Measurements from ENCODE around the gene MOCS3.

Gene MOCS3, protein sequence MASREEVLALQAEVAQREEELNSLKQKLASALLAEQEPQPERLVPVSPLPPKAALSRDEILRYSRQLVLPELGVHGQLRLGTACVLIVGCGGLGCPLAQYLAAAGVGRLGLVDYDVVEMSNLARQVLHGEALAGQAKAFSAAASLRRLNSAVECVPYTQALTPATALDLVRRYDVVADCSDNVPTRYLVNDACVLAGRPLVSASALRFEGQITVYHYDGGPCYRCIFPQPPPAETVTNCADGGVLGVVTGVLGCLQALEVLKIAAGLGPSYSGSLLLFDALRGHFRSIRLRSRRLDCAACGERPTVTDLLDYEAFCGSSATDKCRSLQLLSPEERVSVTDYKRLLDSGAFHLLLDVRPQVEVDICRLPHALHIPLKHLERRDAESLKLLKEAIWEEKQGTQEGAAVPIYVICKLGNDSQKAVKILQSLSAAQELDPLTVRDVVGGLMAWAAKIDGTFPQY

DNA sequence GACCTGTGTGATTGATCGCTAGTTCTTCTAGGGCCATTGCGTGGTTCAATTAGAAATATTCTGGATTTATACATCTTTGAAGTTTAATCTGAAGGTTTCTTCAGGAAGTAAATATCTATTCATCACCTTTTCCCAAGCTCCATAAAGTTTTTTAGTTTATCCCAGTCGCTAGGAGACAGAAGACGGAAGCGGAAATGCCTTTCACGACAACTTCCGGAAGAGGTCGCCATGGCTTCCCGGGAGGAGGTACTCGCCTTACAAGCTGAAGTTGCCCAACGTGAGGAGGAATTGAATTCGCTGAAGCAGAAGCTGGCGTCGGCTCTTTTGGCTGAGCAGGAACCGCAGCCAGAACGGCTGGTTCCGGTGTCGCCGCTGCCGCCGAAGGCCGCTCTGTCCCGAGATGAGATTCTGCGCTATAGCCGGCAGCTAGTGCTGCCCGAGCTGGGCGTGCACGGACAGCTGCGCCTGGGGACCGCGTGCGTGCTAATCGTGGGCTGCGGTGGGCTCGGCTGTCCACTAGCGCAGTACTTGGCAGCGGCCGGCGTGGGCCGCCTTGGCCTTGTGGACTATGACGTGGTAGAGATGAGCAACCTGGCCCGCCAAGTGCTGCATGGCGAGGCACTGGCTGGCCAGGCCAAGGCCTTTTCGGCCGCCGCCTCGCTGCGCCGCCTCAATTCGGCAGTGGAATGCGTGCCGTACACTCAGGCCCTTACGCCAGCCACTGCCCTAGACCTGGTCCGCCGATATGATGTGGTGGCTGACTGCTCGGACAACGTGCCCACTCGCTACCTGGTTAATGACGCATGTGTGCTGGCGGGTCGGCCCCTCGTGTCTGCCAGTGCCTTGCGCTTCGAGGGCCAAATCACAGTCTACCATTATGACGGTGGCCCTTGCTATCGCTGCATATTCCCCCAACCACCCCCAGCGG is at the start of gene MOCS3:
TSS of gene MOCS3 (plus strand) at position 204 of the 928 bp plus-strand sequence. CDS start at position 229, 25 bp downstream.
- peak; percentile 56 for DNase-seq (ENCODE audit: low read depth, low spot score)

DNA sequence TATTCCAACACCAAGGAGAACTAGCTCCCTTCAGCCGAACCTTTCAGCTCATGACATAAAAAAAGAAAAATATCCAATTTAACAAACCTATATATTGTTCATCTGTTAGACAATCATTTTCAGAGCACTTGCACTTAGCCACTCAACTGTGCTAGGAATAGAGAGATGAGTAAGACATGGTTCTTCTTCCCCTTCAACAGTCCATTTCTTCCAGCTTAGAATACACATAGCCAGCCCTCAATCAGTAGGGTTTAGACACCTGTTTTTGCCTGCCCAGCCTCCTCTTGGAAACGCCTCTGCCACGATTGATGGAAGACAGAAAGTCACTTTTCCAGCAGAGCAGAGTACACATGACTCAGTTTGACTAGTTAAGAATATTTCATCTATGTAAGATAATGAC is 49.2 kb upstream of the MOCS3 start:
- DNase-seq (ENCODE audit: low read depth, low spot score), result no peak

DNA sequence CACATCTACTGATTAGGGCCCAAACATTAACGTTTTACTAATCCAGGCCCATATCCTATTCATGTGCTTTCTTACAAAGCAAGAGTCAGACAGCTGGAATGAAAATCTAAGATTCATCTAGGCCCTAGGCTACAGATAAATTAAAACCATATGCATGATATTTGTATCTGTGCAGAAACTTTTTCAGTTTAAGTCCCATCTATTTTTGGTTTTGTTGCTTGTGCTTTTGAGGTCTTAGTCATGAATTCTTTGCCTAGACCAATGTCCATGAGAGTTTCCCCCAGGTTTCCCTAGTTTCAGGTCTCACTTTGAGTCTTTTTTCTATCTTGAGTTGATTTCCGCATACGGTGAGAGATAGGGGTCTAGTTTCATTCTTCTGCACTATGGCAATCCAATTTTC is 47.6 kb upstream of the MOCS3 start:
- DNase-seq (ENCODE audit: low read depth, low spot score), result no peak

DNA sequence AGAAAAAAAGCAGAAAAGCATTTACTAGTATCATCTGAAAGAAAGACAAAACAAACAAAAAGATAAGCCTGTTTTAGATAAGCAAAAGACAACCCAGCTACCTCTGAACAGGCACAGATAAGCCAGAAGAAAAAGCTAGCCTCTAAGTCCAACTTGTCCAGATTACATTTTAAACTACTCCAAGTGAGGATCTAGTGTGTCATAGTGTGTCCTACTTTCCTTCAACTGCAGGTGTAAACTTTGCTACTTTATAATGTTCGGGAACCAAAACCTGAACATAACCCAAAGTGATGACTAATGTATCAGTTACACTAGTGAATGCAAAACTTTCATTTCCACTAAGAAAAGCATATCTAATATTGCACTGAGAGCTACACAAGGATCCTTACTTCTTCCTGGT is 46.9 kb upstream of the MOCS3 start:
- DNase-seq (ENCODE audit: low read depth, low spot score), result no peak

DNA sequence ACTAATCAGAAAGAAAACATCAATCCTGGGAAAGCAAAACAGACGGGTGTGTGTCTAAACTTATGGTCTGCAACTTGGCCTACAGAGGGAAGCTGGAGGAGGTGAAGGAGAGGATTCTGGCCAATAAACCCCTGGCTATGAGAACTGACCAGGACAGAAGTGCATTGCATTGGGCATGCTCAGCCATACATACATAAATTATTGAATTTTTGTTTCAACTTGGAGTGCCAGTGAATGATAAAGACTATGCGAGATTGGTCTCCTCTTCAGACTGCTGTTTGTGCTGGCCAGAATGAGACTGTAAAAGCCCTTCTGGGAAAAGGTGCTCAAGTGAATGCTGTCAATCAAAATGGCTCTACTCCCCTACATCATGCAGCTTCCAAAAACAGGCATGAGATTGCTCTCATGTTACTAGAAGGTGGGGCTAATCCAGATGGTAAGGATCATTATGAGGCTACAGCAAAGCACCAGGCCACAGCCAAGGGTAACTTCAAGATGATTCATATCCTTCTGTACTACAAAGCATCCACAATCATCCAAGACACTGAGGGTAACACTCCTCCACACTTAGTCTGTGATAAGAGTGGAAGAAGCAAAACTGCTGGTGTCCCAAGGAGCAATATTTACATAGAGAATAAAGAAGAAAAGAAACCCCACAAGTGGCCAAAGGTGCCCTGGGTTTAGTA is 44.8 kb upstream of the MOCS3 start:
- no peak for DNase-seq (ENCODE audit: low read depth, low spot score)

DNA sequence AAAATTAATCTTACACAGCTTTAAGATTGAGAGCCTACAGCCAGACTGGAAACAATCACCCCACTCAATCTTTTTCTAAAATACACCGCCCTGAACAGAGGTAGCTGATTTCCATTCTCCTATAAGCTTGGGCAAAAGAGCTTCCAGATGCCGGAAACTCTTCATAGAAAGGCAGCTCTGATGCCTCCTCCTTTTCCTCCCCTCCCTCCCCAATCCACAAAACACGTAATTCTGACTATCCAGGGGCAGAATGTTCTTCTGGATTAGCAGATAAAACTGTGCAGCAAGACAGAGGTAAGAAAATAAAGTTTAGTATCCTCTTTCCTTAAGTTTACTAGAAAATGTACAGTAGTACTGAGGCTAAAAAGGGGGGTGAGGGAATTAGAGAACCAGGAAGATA is 43.2 kb upstream of the MOCS3 start:
- DNase-seq (ENCODE audit: low read depth, low spot score), result no peak

DNA sequence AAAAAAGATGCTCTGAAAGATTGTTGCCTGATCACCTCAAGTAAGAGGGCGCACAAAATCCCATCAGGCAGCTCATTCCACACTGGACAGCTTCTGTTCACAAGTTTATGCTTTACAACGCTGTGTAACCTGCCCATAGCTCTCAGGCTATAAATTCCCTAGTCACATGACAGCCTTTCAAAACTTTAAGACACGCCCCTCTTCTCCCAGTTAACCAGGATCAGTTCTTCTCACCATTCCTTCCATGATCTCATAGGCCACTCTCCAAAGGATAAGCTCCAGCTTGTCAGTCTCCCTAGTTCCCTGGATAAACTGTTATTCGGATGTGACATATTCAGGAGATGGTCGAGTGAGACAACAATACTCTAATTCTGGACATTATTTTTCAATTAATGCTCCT is 42.4 kb upstream of the MOCS3 start:
- no peak for DNase-seq (ENCODE audit: low read depth, low spot score)

DNA sequence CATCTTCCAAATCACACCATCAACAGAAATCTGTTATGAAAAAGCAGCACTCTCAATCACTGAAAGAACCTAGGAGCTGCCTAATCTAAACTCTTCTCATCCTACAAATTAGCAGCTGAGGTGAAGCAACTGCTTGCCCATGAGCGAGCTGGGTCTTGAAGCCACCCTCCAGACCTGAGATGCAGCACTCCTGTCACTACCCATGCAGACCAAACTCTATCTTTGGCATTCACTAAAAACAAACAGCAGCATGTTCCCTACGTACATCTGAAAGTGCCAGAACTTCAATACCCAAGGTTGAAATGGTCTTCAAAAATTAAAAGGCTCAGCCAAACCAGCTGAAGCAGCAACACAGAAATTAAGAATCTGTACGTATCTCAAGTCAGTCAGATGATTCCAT is 41.7 kb upstream of the MOCS3 start:
- DNase-seq (ENCODE audit: low read depth, low spot score), result no peak

DNA sequence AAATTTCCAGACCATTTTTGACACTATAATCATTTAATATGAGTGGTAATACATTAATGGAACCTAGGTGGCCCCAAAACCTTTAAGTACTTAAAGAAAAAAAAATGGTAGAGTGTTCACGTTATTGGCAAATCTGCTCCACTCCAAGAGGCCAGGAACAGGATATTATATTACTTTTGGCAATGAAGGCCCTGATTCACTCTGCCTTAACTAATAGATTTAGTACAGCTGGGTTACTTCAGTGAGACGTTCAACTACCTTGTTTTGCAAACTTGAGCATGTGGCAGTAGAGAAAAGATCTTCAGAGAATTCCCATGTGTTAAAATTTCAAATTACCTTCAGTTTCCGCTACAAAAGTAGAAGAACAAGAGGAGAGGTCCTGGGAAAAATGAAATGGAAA is 40.2 kb upstream of the MOCS3 start:
- no peak for DNase-seq (ENCODE audit: low read depth, low spot score)

DNA sequence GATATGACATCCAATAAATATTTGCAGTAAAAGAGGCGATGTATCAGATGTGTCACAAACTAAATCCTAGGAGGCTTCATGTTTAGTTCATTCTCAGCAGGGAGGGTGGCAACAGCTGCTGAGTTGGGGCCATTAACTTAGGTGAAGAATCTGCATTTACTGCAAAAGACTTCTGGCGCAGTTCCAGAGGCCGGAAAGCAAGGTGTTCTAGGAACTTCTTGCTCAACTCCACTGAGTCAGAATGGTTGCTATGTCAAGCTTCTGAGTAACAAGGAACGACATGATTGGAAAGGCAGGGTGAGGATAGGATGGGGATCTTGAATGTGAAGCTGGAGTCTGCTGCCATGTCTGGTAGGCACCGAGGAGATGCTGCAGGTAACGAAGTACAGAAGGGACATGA is 39.1 kb upstream of the MOCS3 start:
- DNase-seq (ENCODE audit: low read depth, low spot score), result no peak

DNA sequence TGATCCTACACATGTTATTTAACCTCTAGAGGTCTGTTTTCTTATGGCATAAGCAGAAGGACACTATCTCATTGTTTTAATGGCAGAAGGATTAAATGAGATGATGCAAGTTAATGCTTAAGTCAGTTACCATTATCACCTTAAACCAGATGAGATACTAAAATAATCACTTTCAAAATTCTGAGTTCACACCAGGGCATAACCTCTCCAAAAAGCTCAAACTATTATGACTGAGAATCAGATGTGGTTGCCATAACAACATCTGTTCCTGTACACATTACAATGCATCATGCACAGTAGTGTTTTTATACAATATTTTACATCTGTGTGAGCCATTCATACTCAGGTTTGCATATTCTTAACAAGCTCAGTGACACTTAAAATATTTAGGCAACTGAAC is 37.6 kb upstream of the MOCS3 start:
- no peak for DNase-seq (ENCODE audit: low read depth, low spot score)

DNA sequence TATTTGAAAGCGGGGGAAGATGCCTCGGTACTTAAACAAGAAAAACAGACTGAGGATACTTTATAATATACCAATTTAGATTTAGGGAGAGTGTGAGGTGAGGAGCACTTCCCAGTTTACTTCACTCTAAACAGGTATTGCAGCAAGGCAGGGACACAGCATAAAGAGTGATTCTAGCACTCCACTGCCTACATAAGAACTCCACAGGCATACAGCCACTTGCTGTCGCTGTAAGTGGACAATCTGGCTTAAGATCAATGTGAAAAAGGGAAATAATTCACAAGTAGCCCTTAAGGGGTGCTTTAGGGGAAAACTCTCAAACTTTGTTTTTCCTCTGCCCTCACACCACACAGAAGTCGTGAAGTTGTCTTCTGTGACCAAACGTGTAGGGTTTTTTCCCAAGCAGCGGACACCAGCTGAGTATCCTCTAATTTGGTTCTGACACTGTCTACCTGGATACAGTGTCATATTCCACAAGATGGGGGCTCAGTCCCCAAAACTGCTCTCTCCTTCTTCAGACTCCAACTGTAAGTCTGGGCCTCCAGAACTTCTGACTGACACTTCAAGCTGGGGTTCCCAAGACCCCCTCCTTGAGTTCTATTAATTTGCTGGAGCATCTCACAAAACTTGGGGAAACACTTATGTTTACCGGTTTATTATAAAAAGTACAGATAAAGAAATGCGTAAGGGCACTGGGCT is 36.7 kb upstream of the MOCS3 start:
- no peak for DNase-seq (ENCODE audit: low read depth, low spot score)

DNA sequence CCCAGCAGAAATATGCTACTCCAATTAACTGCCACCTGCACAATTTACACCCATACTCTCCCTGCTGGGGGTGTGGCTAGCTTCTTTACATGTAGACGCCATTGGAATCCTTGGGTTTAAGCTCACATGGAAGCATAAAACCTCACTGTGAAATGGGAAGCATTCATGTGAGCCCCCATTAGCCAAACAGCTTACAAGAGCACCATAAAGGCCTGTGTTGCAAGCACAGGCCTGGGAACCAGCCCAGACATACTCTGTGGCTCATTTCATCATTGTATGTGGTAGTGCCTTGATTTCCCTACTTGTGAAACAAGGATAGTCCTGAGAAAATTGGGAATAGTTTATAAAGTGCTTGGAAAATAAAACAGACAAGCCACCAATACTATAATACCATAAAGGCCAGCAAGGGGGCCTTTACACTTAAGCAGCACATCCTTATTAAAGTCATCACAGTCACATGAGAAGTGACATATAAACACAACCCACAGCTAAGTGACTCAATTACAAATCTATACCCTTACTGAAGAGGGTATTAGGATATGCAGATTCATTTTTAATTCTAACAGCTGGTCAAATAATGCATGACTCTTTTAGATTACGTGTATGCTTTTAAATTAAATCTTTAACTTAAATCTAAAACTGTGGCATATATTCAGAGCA is 34.2 kb upstream of the MOCS3 start:
- DNase-seq (ENCODE audit: low read depth, low spot score), result no peak

DNA sequence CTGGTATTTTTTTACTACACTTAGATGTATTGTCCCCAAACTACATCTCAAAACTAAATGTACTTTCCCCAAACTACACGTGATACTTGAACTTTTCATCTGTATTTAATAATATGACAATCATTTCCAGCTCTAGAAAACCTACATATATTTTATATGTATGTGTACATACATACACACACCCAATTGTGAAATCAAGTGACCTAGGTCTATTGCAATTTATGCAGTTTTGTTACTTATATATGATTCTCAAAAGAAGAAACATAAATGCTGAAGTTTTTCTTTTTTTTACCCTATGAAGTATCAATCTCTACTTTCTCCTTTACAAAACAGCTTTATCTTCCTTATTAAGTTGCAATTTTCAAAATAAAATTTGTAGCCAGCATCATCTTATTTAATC is 32.1 kb upstream of the MOCS3 start:
- DNase-seq (ENCODE audit: low read depth, low spot score), result no peak

DNA sequence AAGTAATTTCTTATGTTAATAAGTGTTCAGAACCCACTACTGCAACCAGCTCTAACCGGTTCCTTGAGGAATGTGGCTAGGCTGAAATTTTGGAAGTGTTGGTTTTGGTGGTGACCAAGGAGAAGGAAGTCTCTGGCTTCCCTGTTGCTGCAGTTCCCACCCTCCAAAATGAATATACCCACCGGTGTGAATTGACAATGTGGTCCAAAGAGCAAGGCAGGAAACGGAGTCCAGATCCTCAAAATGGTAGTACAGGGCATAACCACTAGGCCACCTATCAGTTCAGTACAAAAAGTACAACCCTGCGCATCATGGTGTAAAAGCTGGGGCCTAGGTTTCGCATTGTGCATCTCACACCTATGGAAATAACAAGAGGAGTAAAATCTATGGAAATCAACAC is 30.1 kb upstream of the MOCS3 start:
- DNase-seq (ENCODE audit: low read depth, low spot score), result no peak

DNA sequence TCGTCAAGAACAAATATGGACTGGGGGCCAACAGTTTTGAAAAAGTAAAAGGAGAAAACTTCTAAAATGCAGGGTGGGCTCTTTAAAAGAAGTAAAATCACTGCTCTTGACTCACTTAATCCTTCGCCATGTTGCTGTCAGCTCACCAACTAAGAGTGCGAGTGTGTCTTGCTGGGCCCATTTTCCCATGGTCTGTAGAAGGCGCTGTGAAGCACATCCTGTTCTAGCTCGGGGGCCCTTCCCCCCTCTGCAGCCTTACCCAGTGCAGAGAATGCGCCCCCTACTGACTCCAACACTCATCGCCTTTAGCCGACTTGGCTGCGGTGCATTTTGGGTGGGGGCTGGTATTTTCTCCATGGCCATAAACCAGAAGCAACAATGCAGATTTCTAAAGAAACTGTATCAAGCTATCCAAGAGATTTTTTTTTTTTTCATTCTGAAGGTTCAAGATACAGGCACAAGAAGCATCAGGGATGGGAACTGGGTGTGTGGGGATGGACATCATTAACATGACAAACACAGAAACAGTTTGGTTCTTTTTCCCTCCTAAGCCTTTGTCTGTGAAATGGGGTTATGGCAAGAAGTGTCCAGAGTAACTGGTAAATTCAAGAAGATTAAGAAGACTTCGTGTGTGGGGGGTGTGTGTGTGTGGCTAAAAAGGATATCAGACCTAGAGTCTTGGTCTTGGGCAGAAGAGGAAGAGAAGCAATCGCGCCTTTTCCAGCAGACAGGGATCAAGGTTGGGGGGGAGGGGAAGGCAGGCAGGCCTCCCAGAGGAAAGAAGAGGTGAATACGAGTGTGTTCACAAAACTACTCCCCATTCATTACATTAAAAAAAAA is 29.1 kb upstream of the MOCS3 start:
- peak; percentile 86 for DNase-seq (ENCODE audit: low read depth, low spot score)

DNA sequence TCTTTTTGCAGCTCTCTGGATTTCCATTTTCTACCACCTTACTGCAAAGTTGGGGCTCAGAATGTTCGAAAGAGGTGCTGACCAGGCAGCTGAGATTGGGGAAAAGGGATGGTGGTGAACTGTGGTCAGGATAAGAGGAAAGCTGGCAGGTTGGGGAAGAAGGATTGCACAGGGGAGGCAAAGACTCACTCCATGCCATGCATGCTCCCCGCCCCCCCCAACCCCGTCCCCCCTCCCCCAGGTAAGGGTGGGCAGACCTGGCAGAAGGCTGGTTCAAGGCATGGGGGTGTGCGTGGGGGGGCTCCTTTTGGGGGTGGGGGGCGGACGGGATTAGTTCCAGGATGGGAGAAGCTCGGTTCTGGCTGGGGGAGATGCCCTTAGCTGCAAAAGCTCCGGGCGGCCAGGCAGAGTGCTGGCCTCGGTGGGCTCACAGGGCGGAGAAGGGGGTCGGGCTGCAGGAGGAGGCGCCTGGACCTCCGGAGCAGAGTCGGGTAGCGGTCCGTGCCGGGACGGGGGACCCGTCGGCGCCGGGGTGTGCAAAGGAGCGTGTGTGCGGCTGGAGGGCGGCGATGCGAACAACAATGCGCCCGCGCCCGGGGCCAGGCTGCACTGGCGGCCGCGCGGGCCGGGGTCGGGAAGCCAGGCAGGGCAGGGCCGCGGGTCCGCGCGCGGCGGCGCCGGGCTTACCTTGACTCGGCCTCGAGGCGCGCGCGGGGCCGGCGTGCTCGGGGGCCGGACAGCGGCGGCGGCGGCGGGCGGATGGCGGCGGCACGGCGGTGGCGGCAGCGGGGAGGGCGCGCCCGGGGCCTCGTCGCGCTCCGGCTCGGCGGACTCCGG is 28.3 kb upstream of the MOCS3 start:
- DNase-seq (ENCODE audit: low read depth, low spot score), result no peak

DNA sequence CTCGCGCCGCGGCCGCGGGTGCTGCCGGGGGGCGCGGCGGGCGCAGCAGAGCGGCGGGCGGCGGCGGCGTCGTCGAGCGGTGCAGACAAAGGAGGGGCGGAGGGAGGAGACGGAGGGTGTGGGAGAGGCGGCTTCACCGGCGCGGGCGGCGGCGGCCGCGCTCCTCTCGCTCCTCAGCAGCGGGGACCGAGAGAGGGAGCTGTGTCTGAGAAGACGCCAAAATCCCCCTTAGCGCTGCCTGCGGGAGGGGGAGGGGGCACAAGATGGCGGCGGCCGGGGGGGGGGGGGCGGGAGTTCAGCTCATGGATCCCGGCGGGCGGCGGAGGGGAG is 27.7 kb upstream of the MOCS3 start:
- DNase-seq (ENCODE audit: low read depth, low spot score), result no peak

DNA sequence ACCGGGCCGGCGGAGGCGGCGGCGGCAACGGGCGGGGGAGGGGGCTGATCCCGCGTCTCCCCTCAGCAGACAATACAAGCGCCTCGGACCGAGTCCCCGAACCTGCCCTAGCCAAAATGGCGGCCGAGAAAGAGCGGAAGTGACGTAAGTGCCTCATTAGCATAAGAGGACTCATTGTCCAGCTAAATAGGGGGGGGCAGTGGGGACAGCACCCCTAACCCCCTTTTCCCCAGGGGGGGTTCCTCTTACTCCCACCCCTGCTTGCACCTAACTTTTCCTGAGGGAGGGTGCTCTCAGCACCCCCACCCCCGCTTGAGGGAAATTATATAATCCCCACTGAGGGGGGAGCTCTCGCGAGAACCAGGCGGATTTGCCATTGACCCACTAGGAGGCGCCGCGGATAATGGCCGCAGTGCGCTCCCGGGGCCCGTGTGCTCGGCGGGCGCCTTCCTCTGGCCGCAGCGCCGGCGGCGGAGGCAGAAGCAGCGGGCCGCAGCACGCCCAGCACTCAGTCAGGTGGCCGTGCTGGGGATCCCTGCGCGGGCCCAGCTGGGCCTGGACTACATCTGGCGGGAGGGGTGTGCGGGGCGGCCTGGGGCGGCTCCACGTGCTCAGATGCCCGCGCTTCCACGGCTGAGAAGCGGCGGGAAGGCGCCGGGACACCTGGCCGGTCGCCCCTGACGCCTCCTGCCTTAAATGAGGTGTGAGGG is 27.2 kb upstream of the MOCS3 start, which contains the start of gene ADNP:
TSS of gene ADNP (minus strand) at position 132 of the 710 bp plus-strand sequence. CDS start 27,441 bp downstream, outside the sequence.
- peak; percentile 79 for DNase-seq (ENCODE audit: low read depth, low spot score)
